C4-2B (cell line): ENCODE results near the gene C1orf21.

ENCODE experiments used
- CTCF ChIP-seq: fragments of 450-650 bp; conservative IDR thresholded peaks from 2 replicates; pipeline ENCODE4 v1.5.1; 2017; ENCODE audit warnings: mild to moderate bottlenecking
- ZFX ChIP-seq: fragments of 450-650 bp; IDR thresholded peaks from 2 replicates; pipeline ENCODE4 v1.6.1; 2017

- TF ChIP-seq CTCF = no peak
- TF ChIP-seq ZFX = no peak
Observed at GRCh38 chr1:184644771-184645170, 257.9 kb downstream of the C1orf21 start.
